Measurements from ENCODE around the gene ATXN2L. TPM values are rescaled to one million over a fixed set of nuclear protein-coding genes. Genes with fewer than 3 reads are reported as not detected.
"Not testable (repeated sequence)": the region's sequence is repeated elsewhere in the genome, so short reads cannot be mapped to it uniquely, and the experiment has no call there.

The ATXN2L gene
- total RNA-seq, 1 donor from 2014 or later = 36.0 TPM

- DNase-seq = no peak
Observed at GRCh38 chr16:28872952-28873351, 50.2 kb downstream of the ATXN2L start.

GRCh38 chr16:28873543-28874201, 50.9 kb downstream of the ATXN2L start:
- DNase-seq = no peak

DNA sequence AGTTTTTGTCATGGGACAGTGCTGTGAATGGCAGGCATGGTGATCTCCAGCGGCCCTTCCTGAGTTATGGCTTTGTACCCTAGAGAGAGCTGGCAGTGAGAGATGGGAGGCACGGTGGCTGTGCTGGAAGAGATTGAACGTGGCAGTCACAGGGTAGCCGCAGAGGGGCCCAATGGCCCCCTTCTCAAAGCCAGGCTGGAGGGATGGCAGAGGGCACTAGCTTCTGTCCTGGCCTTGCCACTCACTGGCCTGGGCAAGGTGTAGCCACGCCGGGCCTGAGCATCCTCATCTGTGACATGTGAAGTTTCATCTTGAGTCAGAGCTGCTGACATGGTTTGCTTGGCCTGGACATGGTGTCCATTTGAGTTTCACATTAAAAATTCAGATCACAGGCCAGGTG, 51.6 kb downstream of the ATXN2L start:
- no peak for DNase-seq

- DNase-seq = peak; percentile 91
Observed at GRCh38 chr16:28875134-28876018, 52.6 kb downstream of the ATXN2L start.

GRCh38 chr16:28876019-28876659, 53.3 kb downstream of the ATXN2L start:
- DNase-seq = peak; percentile 28

- DNase-seq = peak; percentile 85
Observed at GRCh38 chr16:28876973-28877654, 54.3 kb downstream of the ATXN2L start.

GRCh38 chr16:28877655-28878000, 54.8 kb downstream of the ATXN2L start:
- DNase-seq = peak; percentile 37

GRCh38 chr16:28878083-28878926, 55.5 kb downstream of the ATXN2L start, which contains the start of gene ATP2A1:
ATP2A1 (plus strand) TSS chr16:28878488; CDS start chr16:28878672, 184 bp downstream.
- peak; percentile 74 for DNase-seq

GRCh38 chr16:28879261-28879840, 56.6 kb downstream of the ATXN2L start:
- DNase-seq = no peak

GRCh38 chr16:28879841-28880588, 57.2 kb downstream of the ATXN2L start:
- DNase-seq = peak; percentile 94

GRCh38 chr16:28880589-28880915, 57.8 kb downstream of the ATXN2L start:
- no peak for DNase-seq

- no peak for DNase-seq
Observed at GRCh38 chr16:28880955-28881354, 58.2 kb downstream of the ATXN2L start.

DNA sequence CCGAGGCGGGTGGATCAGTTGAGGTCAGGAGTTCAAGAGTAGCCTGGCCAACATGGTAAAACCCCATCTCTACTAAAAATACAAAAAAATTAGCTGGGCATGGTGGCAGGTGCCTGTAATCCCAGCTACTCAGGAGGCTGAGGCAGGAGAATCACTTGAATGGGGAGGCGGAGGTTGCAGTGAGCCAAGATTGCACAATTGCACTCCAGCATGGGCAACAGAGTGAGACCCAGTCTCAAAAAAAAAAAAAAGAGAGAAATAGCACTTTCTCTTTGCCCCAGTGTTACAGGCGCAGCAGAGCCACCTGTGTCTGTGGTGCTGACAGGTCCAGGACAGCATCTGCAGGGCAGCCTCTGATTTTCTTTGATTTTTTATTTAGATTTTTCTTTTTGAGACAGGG, 58.8 kb downstream of the ATXN2L start:
- not testable (repeated sequence) for DNase-seq

DNA sequence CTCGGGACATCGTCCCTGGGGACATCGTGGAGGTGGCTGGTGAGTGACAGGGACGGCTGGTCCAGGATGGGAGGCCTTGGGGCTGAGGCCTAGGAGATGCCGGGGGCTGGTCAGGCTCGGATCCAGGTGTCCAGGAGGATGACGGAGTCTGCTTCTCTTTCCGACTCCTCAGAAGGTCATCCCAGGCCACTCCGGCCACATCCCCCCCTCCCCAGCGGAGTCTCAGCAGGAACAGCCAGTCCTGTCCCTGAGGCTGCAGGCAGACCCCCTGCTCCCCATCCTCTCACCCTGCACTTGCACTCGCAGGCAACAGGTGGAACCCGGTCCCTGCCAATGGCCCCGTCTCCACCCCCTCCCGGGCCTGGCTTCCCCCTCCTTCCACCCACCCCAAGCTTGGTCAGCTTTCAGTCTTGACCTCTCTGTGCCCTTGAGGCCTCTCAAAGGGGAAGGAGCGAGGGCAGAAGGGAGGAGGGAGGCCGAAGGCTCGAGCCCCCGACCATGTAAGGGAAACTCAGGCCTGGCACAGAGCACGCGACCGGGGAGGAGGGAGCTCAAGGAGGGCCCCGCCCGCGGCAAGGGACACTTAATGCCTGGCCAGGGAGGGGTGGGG, 59.9 kb downstream of the ATXN2L start:
- DNase-seq = peak; percentile 84

- DNase-seq = no peak
Observed at GRCh38 chr16:28883221-28883996, 60.6 kb downstream of the ATXN2L start.

DNA sequence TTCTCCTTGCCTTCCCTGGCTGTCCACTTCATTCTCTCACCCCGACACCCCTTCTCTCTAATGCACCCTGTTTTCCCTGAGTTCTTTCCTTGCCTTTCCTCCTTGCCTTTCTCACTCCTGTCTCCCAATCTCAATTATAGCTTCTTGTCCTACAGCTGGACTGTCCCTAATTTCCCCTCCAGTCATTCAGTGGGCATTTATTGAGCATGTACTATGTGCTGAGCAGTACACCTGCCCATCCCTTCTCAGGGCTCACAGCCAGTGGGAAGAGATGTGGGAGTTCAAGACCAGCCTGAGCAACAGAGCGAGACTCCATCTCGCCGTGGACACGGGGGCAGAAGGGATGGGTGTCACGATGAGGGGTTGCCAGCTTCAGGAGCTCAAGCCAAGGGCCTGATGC, 61.2 kb downstream of the ATXN2L start:
- DNase-seq = no peak

Data from tongue (tissue), 2 donors.